Neural cell (in vitro differentiated cells): ENCODE measurements around the gene PRG2. TPM values are rescaled to one million over a fixed set of nuclear protein-coding genes. Genes with fewer than 3 reads are reported as not detected.

Experiments
- H2AFZ ChIP-seq: fragments of 200-600, 300-800 bp; sonication (generic), shearing (Covaris generic); 2 replicates; pipeline ENCODE4 v1.6.0; 2014; ENCODE audit warnings: low read depth, mild to moderate bottlenecking, antibody characterized with exemption, low read length, moderate library complexity
- H3F3A ChIP-seq: fragments of 200-600 bp; shearing (Covaris generic); 2 replicates; pipeline ENCODE4 v1.6.1; 2016; ENCODE audit warnings: mild to moderate bottlenecking, moderate library complexity, mixed read lengths, antibody characterized with exemption, low read length; ENCODE audit not compliant: insufficient read depth, poor library complexity, severe bottlenecking
- H3K27ac ChIP-seq: fragments of 200-600, 300-800 bp; sonication (generic), shearing (Covaris generic); 2 replicates; pipeline ENCODE4 v1.5.1; 2014; ENCODE audit warnings: mild to moderate bottlenecking, low read length, moderate library complexity
- H3K27me3 ChIP-seq: fragments of 300-800, 200-600 bp; sonication (generic), shearing (Covaris generic); 2 replicates; pipeline ENCODE4 v1.6.0; 2014; ENCODE audit warnings: mild to moderate bottlenecking, low read depth, low read length, moderate library complexity; ENCODE audit not compliant: insufficient read depth
- H3K36me3 ChIP-seq: fragments of 300-800, 200-600 bp; sonication (generic), shearing (Covaris generic); 2 replicates; pipeline ENCODE4 v1.5.1; 2014; ENCODE audit warnings: mild to moderate bottlenecking, antibody characterized with exemption, low read length, moderate library complexity; ENCODE audit not compliant: insufficient read depth
- H3K4me2 ChIP-seq: fragments of 300-800, 200-600 bp; sonication (generic), shearing (Covaris generic); 2 replicates; pipeline ENCODE4 v1.6.0; 2014; ENCODE audit warnings: mild to moderate bottlenecking, low read length
- H3K4me3 ChIP-seq: fragments of 300-800, 200-600 bp; sonication (generic), shearing (Covaris generic); 2 replicates; pipeline ENCODE4 v1.5.1; 2014; ENCODE audit warnings: mild to moderate bottlenecking, low read length, moderate library complexity
- H3K79me2 ChIP-seq: fragments of 200-600 bp; shearing (Covaris generic); replicated peaks from 2 replicates; pipeline ENCODE4 v1.6.0; 2014; ENCODE audit warnings: mild to moderate bottlenecking, low read length, moderate library complexity; ENCODE audit not compliant: insufficient read depth
- H3K9ac ChIP-seq: fragments of 300-800, 200-600 bp; sonication (generic), shearing (Covaris generic); 2 replicates; pipeline ENCODE4 v1.6.1; 2016; ENCODE audit warnings: mild to moderate bottlenecking, low read length, mixed read lengths
- H3K9me2 ChIP-seq: fragments of 200-600 bp; shearing (Covaris generic); 2 replicates; pipeline ENCODE4 v1.6.1; 2016; ENCODE audit warnings: mild to moderate bottlenecking, low read length, mixed read lengths; ENCODE audit not compliant: insufficient read depth
- H3K9me3 ChIP-seq: fragments of 200-600, 300-800 bp; sonication (generic), shearing (Covaris generic); 2 replicates; pipeline ENCODE4 v1.6.1; 2016; ENCODE audit warnings: mild to moderate bottlenecking, mixed run types, low read length, moderate library complexity, mixed read lengths
- H4K20me1 ChIP-seq: fragments of 200-600 bp; shearing (Covaris generic); 2 replicates; pipeline ENCODE4 v1.6.1; 2016; ENCODE audit warnings: mild to moderate bottlenecking, mixed run types; ENCODE audit not compliant: insufficient read depth
- EP300 ChIP-seq: fragments of 450-650 bp; conservative IDR thresholded peaks from 2 replicates; pipeline ENCODE4 v1.6.1; 2014; ENCODE audit warnings: antibody characterized with exemption, mild to moderate bottlenecking, moderate library complexity; ENCODE audit not compliant: poor library complexity, severe bottlenecking
- EZH2 ChIP-seq: fragments of 200-600, 300-800 bp; shearing (Covaris generic), sonication (generic); IDR thresholded peaks from 2 replicates; pipeline ENCODE4 v1.6.1; 2014; ENCODE audit warnings: antibody characterized with exemption, low read length, borderline replicate concordance, mild to moderate bottlenecking; ENCODE audit not compliant: insufficient read depth, poor library complexity, severe bottlenecking
- MXI1 ChIP-seq: fragments of 450-650 bp; conservative IDR thresholded peaks from 2 replicates; pipeline ENCODE4 v1.6.1; 2014; ENCODE audit warnings: antibody characterized with exemption, mild to moderate bottlenecking; ENCODE audit not compliant: poor library complexity, severe bottlenecking
- POLR2AphosphoS5 ChIP-seq: IDR thresholded peaks from 2 replicates; pipeline ENCODE4 v1.6.1; 2012
- RAD21 ChIP-seq: fragments of 450-650 bp; conservative IDR thresholded peaks from 2 replicates; pipeline ENCODE4 v1.6.1; 2014; ENCODE audit warnings: antibody characterized with exemption, mild to moderate bottlenecking, moderate library complexity
- SMC3 ChIP-seq: fragments of 450-650 bp; conservative IDR thresholded peaks from 2 replicates; pipeline ENCODE4 v1.6.1; 2014; ENCODE audit warnings: antibody characterized with exemption, mild to moderate bottlenecking, moderate library complexity; ENCODE audit not compliant: poor library complexity
- TAF1 ChIP-seq: IDR thresholded peaks from 2 replicates; pipeline ENCODE4 v1.6.1; 2012; ENCODE audit warnings: low read depth
- polyA plus RNA-seq: library from polyadenylated mRNA; depleted of rRNA; stranded (reverse); fragments of >200 nt; gene quantifications from 2 replicates; pipeline ENCODE4 v1.2.3, GENCODE V29; 2014
- TF ChIP-seq, protein P1 (sequence below): IDR thresholded peaks from 2 replicates; pipeline ENCODE4 v1.6.1; 2012; ENCODE audit warnings: borderline replicate concordance
- TF ChIP-seq, protein P2 (sequence below): fragments of 450-650 bp; IDR thresholded peaks from 2 replicates; pipeline ENCODE4 v1.5.1; 2014; ENCODE audit warnings: antibody characterized with exemption, mild to moderate bottlenecking, moderate library complexity; ENCODE audit not compliant: poor library complexity, severe bottlenecking

Gene PRG2
- polyA plus RNA-seq, 1 donor from 2014 or later = not detected

DNA sequence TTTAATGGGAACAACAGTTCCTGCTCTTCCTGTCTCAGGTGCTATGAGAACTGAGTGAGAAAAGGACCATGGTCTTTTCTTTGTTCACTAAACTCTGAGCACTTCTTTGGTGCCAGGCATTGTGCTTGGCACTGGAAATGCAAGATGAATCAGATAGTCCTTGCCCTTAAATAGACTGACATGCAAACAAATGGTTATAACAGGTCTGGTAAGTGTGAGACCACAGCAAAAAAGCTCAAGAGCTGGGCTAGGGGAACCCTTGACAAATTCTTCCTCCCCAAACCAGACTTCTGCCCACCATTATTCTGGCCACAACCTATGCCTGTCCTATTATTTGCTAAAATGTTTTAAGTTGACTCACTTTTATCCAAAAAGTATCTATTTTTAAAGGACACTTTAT is 31.4 kb upstream of the PRG2 start:
- no peaks in the 10 kb centered on the region for H3K9me2 ChIP-seq
- H3K4me3 ChIP-seq = no peak overlapping the region
- no peaks in the 10 kb centered on the region for H3K9me3 ChIP-seq
- no peak overlapping the region for H3K4me2 ChIP-seq
- TF ChIP-seq EP300 = no peak
- TF ChIP-seq SMC3 = no peak
- TF ChIP-seq POLR2AphosphoS5 = no peak
- no peak for TF ChIP-seq EZH2
- TF ChIP-seq RAD21 = no peak
- TF ChIP-seq TAF1 = no peak
- no peak for TF ChIP-seq MXI1
- TF ChIP-seq, protein P1, sequence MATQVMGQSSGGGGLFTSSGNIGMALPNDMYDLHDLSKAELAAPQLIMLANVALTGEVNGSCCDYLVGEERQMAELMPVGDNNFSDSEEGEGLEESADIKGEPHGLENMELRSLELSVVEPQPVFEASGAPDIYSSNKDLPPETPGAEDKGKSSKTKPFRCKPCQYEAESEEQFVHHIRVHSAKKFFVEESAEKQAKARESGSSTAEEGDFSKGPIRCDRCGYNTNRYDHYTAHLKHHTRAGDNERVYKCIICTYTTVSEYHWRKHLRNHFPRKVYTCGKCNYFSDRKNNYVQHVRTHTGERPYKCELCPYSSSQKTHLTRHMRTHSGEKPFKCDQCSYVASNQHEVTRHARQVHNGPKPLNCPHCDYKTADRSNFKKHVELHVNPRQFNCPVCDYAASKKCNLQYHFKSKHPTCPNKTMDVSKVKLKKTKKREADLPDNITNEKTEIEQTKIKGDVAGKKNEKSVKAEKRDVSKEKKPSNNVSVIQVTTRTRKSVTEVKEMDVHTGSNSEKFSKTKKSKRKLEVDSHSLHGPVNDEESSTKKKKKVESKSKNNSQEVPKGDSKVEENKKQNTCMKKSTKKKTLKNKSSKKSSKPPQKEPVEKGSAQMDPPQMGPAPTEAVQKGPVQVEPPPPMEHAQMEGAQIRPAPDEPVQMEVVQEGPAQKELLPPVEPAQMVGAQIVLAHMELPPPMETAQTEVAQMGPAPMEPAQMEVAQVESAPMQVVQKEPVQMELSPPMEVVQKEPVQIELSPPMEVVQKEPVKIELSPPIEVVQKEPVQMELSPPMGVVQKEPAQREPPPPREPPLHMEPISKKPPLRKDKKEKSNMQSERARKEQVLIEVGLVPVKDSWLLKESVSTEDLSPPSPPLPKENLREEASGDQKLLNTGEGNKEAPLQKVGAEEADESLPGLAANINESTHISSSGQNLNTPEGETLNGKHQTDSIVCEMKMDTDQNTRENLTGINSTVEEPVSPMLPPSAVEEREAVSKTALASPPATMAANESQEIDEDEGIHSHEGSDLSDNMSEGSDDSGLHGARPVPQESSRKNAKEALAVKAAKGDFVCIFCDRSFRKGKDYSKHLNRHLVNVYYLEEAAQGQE = no peak
- TF ChIP-seq, protein P2, sequence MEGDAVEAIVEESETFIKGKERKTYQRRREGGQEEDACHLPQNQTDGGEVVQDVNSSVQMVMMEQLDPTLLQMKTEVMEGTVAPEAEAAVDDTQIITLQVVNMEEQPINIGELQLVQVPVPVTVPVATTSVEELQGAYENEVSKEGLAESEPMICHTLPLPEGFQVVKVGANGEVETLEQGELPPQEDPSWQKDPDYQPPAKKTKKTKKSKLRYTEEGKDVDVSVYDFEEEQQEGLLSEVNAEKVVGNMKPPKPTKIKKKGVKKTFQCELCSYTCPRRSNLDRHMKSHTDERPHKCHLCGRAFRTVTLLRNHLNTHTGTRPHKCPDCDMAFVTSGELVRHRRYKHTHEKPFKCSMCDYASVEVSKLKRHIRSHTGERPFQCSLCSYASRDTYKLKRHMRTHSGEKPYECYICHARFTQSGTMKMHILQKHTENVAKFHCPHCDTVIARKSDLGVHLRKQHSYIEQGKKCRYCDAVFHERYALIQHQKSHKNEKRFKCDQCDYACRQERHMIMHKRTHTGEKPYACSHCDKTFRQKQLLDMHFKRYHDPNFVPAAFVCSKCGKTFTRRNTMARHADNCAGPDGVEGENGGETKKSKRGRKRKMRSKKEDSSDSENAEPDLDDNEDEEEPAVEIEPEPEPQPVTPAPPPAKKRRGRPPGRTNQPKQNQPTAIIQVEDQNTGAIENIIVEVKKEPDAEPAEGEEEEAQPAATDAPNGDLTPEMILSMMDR = no peak
- no peak overlapping the region for H2AFZ ChIP-seq
- no peaks in the 10 kb centered on the region for H3K27me3 ChIP-seq
- H3K79me2 ChIP-seq = no peaks in the 10 kb centered on the region
- H3K36me3 ChIP-seq = no peaks in the 10 kb centered on the region
- no peak overlapping the region for H3K27ac ChIP-seq
- H3F3A ChIP-seq = no peaks in the 10 kb centered on the region
- H3K9ac ChIP-seq = no peak overlapping the region
- no peaks in the 10 kb centered on the region for H4K20me1 ChIP-seq

DNA sequence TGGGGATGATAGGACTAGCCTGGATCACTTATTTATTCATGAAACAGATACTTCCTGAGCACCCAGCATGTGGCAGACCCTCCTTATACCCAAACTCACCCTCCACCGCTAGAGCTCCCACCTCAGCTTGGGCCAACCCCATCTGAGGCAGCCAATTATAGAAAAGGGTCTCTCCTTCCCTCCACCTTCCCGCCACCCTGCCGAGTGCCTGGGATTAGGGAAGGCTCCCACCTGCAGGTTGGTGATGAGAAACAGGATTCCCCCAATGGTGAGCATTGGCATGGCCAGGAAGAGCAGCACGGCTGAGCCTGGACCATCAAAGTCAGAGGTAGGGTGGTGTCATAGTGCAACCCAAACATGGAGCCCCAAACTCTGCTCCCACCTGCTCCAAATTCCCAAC is 30.6 kb upstream of the PRG2 start:
- H3K36me3 ChIP-seq = no peaks in the 10 kb centered on the region

More for the DNA sequence above, 30.6 kb upstream of the PRG2 start:
- Histone ChIP-seq H3K27ac (no peak overlapping the region), H3K9ac (no peak overlapping the region), H3K4me3 (no peak overlapping the region), H3K9me2 (no peaks in the 10 kb centered on the region), H3K27me3 (no peaks in the 10 kb centered on the region), H3F3A (no peaks in the 10 kb centered on the region), H4K20me1 (no peaks in the 10 kb centered on the region), H3K4me2 (no peak overlapping the region), H2AFZ (no peak overlapping the region), H3K9me3 (no peaks in the 10 kb centered on the region), H3K79me2 (no peaks in the 10 kb centered on the region)
- TF ChIP-seq, protein P2 = no peak
- TF ChIP-seq MXI1 (no peak), EP300 (no peak), TAF1 (no peak), POLR2AphosphoS5 (no peak), RAD21 (no peak), SMC3 (no peak), EZH2 (no peak)
- TF ChIP-seq, protein P1 = no peak
